ENCODE data around the gene PLXDC2. TPM values are rescaled to one million over a fixed set of nuclear protein-coding genes. Genes with fewer than 3 reads are reported as not detected.

The PLXDC2 gene
- total RNA-seq, 1 experiment from 2014 or later, result not detected

DNA sequence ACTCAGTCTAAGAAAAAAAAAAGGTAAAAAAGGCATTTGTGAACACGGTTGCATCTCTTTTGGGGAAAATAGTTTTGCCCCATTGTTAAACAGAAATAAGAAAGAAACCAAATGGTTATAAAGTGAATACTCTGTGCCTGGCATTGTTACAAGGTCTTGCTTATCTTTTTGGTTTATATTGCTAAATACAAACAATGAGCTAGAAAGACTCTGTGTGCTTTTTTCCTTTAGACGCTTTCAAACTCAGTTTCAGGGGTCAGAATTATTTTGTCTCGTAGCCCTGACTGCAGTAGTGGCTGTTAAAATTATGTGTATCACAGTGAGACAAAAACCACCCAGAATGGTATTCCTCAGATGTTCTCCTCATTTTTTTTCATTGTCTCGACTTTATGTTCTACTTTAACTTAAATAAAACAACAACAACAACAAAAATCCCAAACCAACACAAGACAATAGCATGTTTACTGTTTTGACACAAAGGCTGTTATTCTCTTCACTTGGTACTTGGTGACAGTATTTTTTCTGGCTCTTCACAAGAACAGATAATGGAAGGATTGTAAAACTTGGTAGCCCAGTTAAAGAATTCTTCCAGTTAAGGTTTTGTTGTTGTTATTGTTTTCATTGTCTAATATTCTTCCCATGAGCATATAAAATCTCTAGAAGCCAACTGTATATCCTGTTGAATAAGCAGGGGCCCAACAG lies 190.1 kb downstream of the PLXDC2 start:
- Mint-ChIP-seq H3K27me3 (ENCODE audit: unreplicated experiment) (no peaks in the 10 kb centered on the region), H3K9me3 (ENCODE audit: low read depth, unreplicated experiment) (peaks cover 11% of the 10 kb centered on the region), H3K4me3 (ENCODE audit: low read depth, unreplicated experiment) (no peak overlapping the region), H3K36me3 (ENCODE audit: insufficient read depth, unreplicated experiment) (no peaks in the 10 kb centered on the region), H3K4me1 (ENCODE audit: low read depth, unreplicated experiment) (no peaks in the 10 kb centered on the region), H3K27ac (ENCODE audit: unreplicated experiment) (no peak overlapping the region)
- TF ChIP-seq, protein P1, sequence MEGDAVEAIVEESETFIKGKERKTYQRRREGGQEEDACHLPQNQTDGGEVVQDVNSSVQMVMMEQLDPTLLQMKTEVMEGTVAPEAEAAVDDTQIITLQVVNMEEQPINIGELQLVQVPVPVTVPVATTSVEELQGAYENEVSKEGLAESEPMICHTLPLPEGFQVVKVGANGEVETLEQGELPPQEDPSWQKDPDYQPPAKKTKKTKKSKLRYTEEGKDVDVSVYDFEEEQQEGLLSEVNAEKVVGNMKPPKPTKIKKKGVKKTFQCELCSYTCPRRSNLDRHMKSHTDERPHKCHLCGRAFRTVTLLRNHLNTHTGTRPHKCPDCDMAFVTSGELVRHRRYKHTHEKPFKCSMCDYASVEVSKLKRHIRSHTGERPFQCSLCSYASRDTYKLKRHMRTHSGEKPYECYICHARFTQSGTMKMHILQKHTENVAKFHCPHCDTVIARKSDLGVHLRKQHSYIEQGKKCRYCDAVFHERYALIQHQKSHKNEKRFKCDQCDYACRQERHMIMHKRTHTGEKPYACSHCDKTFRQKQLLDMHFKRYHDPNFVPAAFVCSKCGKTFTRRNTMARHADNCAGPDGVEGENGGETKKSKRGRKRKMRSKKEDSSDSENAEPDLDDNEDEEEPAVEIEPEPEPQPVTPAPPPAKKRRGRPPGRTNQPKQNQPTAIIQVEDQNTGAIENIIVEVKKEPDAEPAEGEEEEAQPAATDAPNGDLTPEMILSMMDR (IDR thresholded peaks at IDR 0.05; ENCODE audit: unreplicated experiment), result no peak
- intact Hi-C loops (cut with micrococcal nuclease; ENCODE audit: unreplicated experiment), result no loop called here
- CTCF ChIA-PET, result interaction anchor here (0.5 kb wide), 1 partner anchor 703 kb away, joined by 3 read pairs; no protein-coding TSS in a partner anchor
- no TSS peak for BruUV-seq (replicated peaks)
- no peak for DNase-seq

DNA sequence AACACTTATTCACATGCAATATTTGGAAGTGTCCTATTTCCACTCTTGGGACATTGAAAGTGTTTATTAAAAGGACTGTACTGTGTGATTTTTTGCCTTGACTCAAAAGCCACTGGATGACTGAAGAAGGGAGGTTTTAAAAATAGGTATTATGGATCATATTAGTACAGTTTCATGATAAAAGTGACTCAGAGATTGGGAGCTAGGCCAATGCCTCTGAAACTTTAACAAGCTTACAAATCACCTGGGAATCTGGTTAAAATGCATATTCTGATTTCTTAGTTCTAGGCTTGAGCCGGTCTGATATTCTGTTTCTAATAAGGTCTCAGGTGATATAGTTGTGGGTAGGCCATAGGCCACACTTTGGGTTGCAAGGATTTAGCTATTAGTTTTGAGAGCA lies 191.2 kb downstream of the PLXDC2 start:
- BruUV-seq (replicated peaks), result no TSS peak
- TF ChIP-seq, protein P1 (IDR thresholded peaks at IDR 0.05; ENCODE audit: unreplicated experiment), result no peak
- CTCF ChIA-PET, result no interaction called here
- no peak overlapping the region for H3K27ac Mint-ChIP-seq (ENCODE audit: unreplicated experiment)
- H3K36me3 Mint-ChIP-seq (ENCODE audit: insufficient read depth, unreplicated experiment), result no peaks in the 10 kb centered on the region
- H3K4me3 Mint-ChIP-seq (ENCODE audit: low read depth, unreplicated experiment), result no peak overlapping the region
- DNase-seq, result no peak
- intact Hi-C loops (cut with micrococcal nuclease; ENCODE audit: unreplicated experiment), result no loop called here
- peaks cover 10% of the 10 kb centered on the region for H3K9me3 Mint-ChIP-seq (ENCODE audit: low read depth, unreplicated experiment)
- no peaks in the 10 kb centered on the region for H3K27me3 Mint-ChIP-seq (ENCODE audit: unreplicated experiment)
- no peaks in the 10 kb centered on the region for H3K4me1 Mint-ChIP-seq (ENCODE audit: low read depth, unreplicated experiment)

DNA sequence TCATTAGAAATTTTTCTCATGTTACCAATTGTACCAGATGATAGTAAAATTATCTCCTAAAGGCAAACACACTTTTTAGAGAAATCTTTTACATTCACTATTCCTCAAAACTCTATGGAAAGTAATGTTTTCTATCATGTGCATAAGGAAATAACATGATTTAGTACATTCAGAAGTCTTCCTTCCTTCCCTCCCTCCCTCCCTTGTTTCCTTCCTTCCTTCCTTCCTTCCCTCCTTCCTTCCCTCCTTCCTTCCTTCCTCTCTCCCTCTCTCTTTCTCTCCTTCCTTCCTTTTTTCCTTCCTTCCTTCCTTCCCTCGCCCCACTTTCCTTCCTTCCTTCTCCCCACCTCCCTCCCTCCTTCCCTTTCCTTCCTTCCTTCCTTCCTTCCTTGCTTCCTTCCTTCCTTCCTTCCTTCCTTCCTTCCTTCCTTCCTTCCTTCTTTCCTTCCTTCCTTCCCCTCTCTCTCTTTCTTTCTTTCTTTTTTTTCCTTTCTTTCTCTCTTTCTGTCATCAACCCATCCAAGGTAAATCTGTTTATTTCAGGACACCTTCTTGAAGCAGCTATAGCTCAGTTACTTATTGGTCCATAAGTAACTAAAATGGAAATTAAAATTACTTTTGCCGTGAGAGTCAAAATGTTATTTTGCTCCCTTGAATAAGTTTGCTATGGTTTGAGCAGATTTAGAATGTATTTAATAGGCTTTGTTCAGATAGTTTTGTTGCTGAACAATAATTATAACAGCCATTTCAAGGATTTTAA lies 197.9 kb downstream of the PLXDC2 start:
- Mint-ChIP-seq H3K36me3 (ENCODE audit: insufficient read depth, unreplicated experiment) (no peaks in the 10 kb centered on the region), H3K4me3 (ENCODE audit: low read depth, unreplicated experiment) (no peak overlapping the region), H3K4me1 (ENCODE audit: low read depth, unreplicated experiment) (no peaks in the 10 kb centered on the region), H3K9me3 (ENCODE audit: low read depth, unreplicated experiment) (peaks cover 10% of the 10 kb centered on the region), H3K27ac (ENCODE audit: unreplicated experiment) (no peak overlapping the region), H3K27me3 (ENCODE audit: unreplicated experiment) (no peaks in the 10 kb centered on the region)
- BruUV-seq (replicated peaks), result no TSS peak
- TF ChIP-seq, protein P1 (IDR thresholded peaks at IDR 0.05; ENCODE audit: unreplicated experiment), result no peak
- intact Hi-C loops (cut with micrococcal nuclease; ENCODE audit: unreplicated experiment), result no loop called here
- CTCF ChIA-PET, result no interaction called here
- no peak for DNase-seq

DNA sequence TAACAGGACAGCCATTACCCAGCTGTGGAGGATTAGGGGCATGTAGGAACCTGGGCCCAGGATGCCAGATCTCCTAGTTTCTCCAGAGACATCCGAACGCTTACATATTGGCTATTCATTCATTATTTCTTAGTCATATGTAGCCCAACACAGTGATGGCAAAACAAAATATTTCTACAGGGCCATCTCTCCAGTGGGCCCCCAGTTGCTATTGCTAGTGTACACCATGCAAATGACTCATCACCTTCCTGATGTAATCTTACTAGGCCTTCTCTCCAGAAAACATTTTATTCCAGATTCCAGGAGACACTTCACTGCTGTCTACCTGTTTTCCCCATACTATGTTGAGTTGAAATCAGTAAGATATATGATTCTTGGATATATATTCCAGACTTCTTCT lies 201.7 kb downstream of the PLXDC2 start:
- TF ChIP-seq, protein P1 (IDR thresholded peaks at IDR 0.05; ENCODE audit: unreplicated experiment), result no peak
- H3K4me1 Mint-ChIP-seq (ENCODE audit: low read depth, unreplicated experiment), result no peaks in the 10 kb centered on the region
- H3K4me3 Mint-ChIP-seq (ENCODE audit: low read depth, unreplicated experiment), result no peak overlapping the region
- no peak for DNase-seq
- CTCF ChIA-PET, result no interaction called here
- H3K27ac Mint-ChIP-seq (ENCODE audit: unreplicated experiment), result no peak overlapping the region
- H3K27me3 Mint-ChIP-seq (ENCODE audit: unreplicated experiment), result no peaks in the 10 kb centered on the region
- no TSS peak for BruUV-seq (replicated peaks)
- intact Hi-C loops (cut with micrococcal nuclease; ENCODE audit: unreplicated experiment), result no loop called here
- peaks cover 5% of the 10 kb centered on the region for H3K9me3 Mint-ChIP-seq (ENCODE audit: low read depth, unreplicated experiment)
- H3K36me3 Mint-ChIP-seq (ENCODE audit: insufficient read depth, unreplicated experiment), result no peaks in the 10 kb centered on the region

Data from Calu3 (cell line).